Activated T-cell treated with anti-CD3 and anti-CD28 coated beads for 4 hours (primary cell): ENCODE data around the gene CERS1.

Experiments
- DNase-seq: peaks from one replicate; pipeline ENCODE4 v3.0.0-alpha.2; 2020

The CERS1 gene

DNA sequence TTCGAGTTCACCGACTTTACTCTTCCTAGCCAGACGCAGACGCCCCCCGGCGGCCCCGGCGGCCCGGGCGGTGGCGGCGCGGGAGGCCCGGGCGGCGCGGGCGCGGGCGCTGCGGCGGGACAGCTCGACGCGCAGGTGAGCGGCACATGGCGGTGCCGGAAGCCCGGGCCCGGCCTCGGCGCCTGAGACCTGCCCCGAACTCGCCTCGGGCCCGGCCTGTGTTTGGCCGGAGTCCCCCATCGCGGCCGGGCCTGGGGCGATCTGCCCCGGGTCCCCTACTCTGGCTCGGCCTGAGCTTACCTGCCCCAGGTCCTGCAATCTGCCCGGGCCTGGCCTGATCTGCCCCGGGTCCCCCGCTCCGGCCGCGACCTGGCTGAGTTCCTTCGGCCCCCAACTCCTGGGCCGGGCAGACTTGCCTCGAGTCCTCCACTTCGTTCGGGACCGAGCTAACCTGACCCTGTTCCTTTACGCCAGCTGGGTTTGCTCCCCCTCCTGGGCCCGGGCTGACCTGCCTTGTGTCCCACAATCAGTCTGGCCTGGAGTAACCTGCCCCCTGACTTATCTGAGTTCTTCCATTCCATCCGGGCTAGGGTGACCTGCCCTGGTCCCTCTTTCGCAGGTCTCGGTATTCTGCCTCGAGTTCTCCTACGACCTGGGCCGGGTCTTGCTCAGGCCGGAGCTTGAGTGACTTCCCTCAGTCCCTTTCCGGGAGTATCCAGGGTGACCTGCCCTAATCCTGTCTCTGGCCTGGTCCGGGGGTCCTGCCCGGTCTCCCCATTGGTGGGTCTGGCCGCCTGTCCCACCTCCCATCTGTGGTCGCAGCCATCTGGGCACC lies 63.4 kb downstream of the CERS1 start:
- no peak for DNase-seq

DNA sequence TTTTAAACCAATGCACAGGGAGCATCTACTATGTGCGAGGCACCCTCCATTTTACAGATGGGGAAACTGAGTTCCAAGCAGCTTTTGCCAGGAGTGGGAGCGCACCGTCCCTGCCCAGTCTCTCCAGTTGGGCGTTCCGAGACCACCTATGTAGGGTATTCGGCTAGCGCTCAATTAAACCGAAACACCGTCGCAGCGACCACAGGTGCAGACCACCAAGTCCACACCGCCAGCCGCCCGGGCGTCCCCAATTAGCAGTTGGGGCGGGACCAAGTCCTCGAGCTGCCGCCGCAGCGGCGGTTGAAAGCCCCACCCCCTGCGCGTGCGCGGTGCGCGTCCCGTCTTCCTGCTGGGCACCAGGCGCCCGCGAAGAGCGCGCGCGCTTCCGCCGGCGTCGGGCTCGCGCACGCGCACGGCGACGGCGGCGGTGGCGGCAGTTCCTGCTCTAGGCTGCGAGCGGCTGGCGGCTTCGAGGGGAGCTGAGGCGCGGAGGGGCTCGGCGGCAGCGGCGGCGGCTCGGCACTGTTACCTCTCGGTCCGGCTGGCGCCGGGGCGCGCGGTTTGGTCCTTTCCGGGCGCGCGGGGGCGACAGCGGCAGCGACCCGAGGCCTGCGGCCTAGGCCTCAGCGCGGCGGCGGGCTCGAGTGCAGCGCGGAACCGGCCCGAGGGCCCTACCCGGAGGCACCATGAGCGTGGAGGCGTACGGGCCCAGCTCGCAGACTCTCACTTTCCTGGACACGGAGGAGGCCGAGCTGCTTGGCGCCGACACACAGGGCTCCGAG lies 64.2 kb downstream of the CERS1 start, which contains the start of gene UPF1:
Gene UPF1, plus strand, starts transcription at position 436 of the 782 bp plus-strand sequence. Its CDS starts 251 bp downstream, at position 687.
- DNase-seq, result peak; percentile 93

DNA sequence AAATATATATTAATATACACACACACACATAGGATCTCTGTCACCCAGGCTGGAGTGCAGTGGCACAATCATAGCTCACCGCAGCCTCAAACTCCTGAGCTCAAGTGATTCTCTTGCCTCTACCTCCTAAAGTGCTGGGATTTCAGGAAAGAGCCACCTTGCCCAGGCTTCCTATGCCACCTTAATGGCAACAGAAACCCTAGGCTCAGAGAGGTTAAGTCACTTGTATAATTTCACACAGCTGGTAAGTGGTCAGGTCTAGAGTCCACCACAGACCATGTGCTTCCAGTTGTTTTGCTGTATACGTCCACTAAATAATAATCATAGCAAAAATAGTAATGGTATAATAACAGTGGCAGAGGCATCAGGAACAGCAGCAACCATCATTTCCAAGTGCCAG lies 65.5 kb downstream of the CERS1 start:
- DNase-seq, result no peak

DNA sequence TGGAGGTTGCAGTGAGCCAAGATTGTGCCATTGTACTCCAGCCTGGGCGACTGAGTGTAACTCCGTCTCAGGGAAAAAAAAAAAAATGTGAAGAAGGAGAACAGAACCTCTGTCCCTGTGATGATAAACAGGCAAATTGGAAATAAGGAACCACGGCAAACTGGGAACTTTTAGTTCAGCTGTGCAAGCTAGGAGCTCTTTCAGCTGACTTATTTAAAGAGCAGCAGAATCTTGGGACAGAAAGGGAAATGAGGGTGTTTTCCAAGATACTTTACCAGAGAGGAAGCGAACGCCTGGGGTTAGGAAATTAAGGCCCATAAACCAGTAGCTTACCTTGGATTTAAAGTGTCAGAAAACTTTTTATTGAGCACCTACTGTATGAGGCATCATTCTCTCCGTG lies 67.2 kb downstream of the CERS1 start:
- DNase-seq, result no peak
